GM13977 (cell line): ENCODE data around the gene SLC66A2.

ENCODE experiments used
- DNase-seq: peaks from one replicate; pipeline ENCODE4 v3.0.0; 2012; ENCODE audit warnings: low spot score
- CTCF ChIP-seq: IDR thresholded peaks from 2 replicates; pipeline ENCODE4 v1.5.1; 2012; ENCODE audit warnings: mild to moderate bottlenecking, control low read depth; ENCODE audit not compliant: insufficient read depth; ENCODE audit errors: extremely low read depth, missing control alignments
- in situ Hi-C: fragments of 300-500 bp; cut with MboI; formaldehyde crosslinking; loops from one replicate; pipeline ENCODE4 v1.12.0; 2022; ENCODE audit warnings: low sequenced_read_pairs, low pct_unique_long_range_greater_than_20kb, mixed read lengths, inconsistent platforms; ENCODE audit not compliant: unreplicated experiment

Gene SLC66A2

GRCh38 chr18:79938196-79938595 is 13.3 kb downstream of the SLC66A2 start:
- in situ Hi-C loops: no loop called here
- TF ChIP-seq CTCF: no peak

GRCh38 chr18:79937103-79937860 is 14.2 kb downstream of the SLC66A2 start:
- DNase-seq: no peak
- in situ Hi-C loops: no loop called here
- no peak for TF ChIP-seq CTCF

More at GRCh38 chr18:79938196-79938595, 13.3 kb downstream of the SLC66A2 start:
- DNase-seq: no peak

GRCh38 chr18:79936641-79937040 is 14.8 kb downstream of the SLC66A2 start:
- TF ChIP-seq CTCF: no peak
- DNase-seq: no peak
- in situ Hi-C loops: no loop called here

GRCh38 chr18:79935925-79936324 is 15.5 kb downstream of the SLC66A2 start:
- DNase-seq: no peak
- no peak for TF ChIP-seq CTCF
- in situ Hi-C loops: no loop called here

- no peak for TF ChIP-seq CTCF
- DNase-seq: no peak
- in situ Hi-C loops: no loop called here
Measured at GRCh38 chr18:79935499-79935898, 16.0 kb downstream of the SLC66A2 start.

- DNase-seq: no peak
- in situ Hi-C loops: no loop called here
- TF ChIP-seq CTCF: no peak
Measured at GRCh38 chr18:79935098-79935480, 16.4 kb downstream of the SLC66A2 start.
